Measurements from ENCODE around the gene CALHM6.

- TF ChIP-seq CTCF (conservative IDR thresholded peaks at IDR 0.05; ENCODE audit: low read depth in 2 of 2) (no peak), REST (IDR thresholded peaks at IDR 0.05; ENCODE audit: unreplicated experiment) (no peak), EZH2 (IDR thresholded peaks at IDR 0.05; ENCODE audit: low read depth, unreplicated experiment) (no peak), EZH2phosphoT487 (IDR thresholded peaks at IDR 0.05; ENCODE audit: unreplicated experiment) (no peak), JUNB (IDR thresholded peaks at IDR 0.05; ENCODE audit: unreplicated experiment) (no peak), ZNF114 (CRISPR knock-in tag; IDR thresholded peaks at IDR 0.05) (no peak), POLR2AphosphoS5 (IDR thresholded peaks at IDR 0.05; ENCODE audit: low read depth) (no peak), ZNF331 (CRISPR knock-in tag; IDR thresholded peaks at IDR 0.05; ENCODE audit: low read depth) (no peak), CREB1 (CRISPR knock-in tag; IDR thresholded peaks at IDR 0.05; ENCODE audit: low read depth) (no peak), STAT1 (IDR thresholded peaks at IDR 0.05; ENCODE audit: unreplicated experiment) (no peak), ETS1 (IDR thresholded peaks at IDR 0.05) (no peak), NANOG (IDR thresholded peaks at IDR 0.05; ENCODE audit: borderline replicate concordance) (no peak)
Measured at GRCh38 chr6:116497113-116497676, 36.0 kb downstream of the CALHM6 start.
